NCI-H748 (cell line): ENCODE measurements around the gene TJAP1.

Source experiments
- DNase-seq: peaks from one replicate; lab custom pipeline; 2025; ENCODE audit not compliant: unreplicated experiment; lab: John Stamatoyannopoulos, UW

Gene TJAP1, protein sequence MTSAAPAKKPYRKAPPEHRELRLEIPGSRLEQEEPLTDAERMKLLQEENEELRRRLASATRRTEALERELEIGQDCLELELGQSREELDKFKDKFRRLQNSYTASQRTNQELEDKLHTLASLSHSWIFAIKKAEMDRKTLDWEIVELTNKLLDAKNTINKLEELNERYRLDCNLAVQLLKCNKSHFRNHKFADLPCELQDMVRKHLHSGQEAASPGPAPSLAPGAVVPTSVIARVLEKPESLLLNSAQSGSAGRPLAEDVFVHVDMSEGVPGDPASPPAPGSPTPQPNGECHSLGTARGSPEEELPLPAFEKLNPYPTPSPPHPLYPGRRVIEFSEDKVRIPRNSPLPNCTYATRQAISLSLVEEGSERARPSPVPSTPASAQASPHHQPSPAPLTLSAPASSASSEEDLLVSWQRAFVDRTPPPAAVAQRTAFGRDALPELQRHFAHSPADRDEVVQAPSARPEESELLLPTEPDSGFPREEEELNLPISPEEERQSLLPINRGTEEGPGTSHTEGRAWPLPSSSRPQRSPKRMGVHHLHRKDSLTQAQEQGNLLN

DNA sequence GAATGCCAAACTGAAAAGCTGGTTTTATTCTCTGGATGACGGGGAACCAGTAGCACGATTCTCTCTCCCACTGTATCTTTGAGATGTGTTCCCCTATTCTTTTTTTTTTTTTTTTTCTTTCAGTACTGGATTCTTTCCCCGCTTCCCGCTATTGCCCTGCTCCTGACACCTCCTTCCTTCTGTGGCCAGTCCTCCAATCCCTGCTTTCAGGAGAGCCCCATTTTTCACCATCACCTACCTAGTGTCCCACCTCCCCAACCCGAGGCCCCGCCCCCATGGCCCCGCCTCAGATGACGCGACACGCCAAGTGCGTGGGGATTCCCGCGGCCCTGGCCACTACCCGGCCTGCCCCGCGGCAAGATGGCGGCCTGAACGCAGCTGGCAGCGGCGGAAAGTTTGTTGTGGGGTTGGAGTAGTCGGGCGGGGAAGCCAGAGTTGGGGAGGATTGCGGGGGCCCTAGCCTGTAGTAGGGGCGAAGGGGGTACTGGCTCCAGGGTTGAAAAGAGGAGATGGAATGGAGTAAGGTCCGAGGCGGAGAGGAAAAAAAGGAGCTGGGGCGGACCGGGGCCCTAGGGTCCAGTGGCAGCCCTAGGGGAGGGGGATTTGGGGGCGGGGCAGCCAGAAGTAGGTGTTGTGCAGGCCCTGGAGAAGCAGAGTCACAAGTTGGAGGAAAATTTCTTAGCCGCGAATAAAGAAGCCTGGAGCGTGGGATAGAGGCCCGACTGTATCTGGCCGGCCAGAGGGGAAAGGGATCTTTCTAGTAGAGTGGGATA lies at the start of gene TJAP1:
TJAP1 (plus strand) TSS at position 336 of the 773 bp plus-strand sequence. CDS start 21,432 bp downstream, outside the sequence.
- peak; percentile 94 for DNase-seq

DNA sequence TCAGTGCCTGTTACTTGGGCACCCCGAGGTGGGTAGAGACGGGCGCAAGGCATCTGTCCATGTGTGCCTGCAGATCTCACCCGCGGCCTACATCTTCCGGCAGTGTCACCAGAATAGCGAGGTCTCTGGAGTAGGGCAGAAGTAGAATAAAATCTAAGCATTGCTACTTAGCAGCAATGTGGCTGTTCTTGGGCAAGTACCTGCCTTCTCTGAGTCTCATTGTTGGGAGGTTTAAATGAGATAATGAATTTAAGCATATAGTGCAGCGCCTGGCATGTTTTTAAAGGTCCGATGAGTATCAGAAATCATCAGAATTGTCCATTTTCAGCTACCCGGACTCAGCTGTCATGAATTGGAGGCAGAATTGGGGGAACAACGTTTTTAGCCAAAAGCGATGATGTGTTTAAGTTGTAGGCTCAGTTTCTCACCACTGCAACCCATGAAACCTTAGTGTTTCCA lies 49.2 kb upstream of the TJAP1 start:
- no peak for DNase-seq

DNA sequence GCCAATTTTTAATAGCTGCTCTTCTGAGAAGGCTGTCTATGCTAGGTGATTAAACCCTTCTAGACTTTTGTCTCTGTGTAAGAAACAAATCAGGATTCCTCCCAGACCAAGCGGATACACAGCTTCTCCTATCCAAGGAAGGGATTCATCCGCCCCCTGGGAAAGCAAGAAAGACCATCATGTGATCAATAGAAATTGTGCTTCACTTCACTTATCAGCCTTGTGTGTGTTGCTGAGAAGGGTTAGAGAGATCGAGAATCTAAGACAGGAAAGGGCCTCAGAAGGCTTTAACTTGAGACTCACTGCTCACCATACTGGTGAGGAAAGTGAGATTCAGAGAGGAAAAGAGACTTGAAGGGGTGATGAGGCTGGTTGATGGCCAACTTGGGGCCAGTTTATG lies 48.5 kb upstream of the TJAP1 start:
- no peak for DNase-seq

DNA sequence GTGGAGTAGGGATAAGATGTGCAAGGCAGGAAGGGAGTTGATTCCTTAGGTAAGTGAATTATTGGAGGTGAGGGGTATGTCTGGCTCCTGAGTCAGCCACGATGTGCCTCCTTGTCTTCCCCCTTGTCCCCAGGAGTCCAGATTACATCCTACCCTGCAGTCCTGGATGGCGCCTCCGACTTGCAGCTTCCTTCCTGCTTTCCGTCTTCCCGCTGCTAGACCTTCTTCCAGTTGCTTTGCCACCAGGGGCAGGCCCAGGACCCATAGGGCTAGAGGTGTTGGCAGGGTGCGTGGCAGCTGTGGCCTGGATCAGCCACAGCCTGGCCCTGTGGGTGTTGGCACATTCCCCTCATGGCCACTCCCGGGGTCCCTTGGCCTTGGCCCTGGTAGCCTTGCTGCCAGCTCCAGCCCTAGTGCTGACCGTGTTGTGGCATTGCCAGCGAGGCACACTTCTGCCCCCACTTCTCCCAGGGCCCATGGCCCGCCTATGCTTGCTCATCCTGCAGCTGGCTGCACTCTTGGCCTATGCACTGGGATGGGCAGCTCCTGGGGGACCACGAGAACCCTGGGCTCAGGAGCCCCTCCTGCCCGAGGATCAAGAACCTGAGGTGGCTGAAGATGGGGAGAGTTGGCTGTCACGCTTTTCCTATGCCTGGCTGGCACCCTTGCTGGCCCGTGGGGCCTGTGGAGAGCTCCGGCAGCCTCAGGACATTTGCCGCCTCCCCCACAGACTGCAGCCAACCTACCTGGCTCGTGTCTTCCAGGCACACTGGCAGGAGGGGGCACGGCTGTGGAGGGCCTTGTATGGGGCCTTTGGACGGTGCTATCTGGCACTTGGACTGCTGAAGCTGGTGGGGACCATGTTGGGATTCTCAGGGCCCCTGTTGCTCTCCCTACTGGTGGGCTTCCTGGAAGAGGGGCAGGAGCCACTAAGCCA lies 45.1 kb upstream of the TJAP1 start:
- DNase-seq, result no peak

DNA sequence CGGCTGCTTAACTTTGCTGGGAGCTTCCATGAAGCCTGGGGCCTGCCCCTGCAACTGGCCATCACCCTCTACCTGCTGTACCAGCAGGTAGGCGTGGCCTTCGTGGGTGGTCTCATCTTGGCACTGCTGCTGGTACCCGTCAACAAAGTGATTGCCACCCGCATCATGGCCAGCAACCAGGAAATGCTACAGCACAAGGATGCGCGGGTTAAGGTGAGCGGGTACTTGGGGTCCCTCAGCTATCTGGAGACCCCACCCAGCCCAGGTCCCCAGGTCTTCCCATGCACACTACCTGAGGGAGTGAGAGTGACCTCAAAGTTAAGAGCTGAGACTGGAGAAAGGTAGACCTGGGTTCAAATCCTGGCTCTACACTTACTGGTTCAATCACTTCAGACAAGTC lies 44.2 kb upstream of the TJAP1 start:
- no peak for DNase-seq

DNA sequence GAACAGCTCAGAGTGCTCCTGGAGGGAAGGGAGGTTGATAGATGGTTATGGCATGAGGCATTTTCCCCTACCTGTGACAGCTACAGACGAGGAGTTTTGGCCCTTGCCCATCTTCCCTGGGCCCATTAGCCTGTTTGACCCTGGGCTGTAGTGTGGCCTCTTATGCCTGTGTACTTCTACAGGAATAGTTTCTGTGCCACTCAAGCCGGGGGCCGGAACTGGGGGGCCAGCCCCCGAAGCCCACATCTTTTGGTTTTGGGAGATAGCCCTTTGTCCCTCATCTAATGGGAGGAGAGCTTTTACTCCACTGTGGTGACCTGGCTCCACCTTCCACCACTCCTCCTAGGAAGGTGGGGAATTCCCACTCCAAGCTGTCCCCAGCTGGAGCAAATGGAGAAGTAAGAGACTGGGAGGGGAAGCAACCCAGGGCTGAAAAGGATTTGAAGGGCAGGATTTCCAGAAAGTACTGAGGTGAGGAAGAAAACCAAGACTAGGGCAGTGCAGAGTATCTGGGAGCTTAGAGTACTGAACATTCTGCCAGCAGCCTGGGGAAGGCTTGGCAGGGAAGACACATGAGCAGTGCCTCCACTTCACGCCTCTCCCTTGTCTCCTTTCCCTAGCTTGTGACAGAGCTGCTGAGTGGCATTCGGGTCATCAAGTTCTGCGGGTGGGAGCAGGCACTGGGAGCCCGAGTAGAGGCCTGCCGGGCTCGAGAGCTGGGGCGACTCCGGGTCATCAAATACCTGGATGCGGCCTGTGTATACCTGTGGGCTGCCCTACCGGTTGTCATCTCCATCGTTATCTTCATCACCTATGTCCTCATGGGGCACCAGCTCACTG lies 43.1 kb upstream of the TJAP1 start:
- DNase-seq, result no peak

DNA sequence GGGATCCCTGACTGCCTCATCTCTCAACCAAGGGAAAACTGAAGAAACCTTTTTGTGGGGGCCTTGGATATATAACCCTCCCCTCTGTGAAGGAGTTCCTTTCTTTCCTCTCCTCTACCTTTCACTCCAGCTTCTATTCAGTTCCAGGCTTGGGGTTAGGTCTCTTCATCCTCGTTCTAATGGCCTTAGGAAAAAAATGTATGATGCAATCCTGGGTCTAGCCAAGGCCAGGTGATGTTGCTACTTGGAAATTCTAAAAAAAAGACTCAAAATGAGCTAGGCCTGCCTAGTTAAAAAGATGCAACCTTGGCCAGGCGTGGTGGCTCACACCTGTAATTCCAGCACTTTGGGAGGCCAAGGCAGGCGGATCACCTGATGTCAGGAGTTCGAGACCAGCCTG lies 42.4 kb upstream of the TJAP1 start:
- no peak for DNase-seq

DNA sequence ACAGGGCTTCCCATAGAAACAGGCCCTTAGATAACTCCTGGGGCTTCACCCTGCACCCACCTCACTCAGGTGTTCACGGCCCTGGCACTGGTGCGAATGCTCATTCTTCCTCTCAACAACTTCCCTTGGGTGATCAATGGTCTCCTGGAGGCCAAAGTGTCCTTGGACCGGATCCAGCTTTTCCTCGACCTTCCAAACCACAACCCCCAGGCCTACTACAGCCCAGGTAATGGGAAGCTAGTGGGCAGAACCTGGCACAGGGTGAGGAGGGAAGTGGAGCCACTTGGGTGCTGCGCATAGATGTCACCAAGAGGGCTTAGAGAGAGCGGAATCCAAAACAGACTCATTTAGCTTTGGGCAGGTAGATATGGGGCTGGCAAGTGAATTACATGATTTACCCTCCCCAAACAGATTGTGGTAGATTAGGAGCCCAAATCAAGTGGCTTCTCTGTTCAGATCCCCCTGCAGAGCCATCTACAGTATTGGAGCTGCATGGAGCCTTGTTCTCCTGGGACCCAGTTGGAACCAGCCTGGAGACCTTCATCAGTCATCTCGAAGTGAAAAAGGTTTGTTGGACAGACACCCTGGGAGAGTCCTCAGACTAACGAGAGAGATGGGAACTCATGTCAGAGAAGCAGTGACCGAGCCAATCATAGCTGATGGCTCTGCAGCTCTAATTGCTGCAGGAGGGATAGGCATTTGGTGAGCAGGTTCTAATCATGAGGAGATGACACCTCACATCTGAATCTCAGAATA lies 41.5 kb upstream of the TJAP1 start:
- no peak for DNase-seq

DNA sequence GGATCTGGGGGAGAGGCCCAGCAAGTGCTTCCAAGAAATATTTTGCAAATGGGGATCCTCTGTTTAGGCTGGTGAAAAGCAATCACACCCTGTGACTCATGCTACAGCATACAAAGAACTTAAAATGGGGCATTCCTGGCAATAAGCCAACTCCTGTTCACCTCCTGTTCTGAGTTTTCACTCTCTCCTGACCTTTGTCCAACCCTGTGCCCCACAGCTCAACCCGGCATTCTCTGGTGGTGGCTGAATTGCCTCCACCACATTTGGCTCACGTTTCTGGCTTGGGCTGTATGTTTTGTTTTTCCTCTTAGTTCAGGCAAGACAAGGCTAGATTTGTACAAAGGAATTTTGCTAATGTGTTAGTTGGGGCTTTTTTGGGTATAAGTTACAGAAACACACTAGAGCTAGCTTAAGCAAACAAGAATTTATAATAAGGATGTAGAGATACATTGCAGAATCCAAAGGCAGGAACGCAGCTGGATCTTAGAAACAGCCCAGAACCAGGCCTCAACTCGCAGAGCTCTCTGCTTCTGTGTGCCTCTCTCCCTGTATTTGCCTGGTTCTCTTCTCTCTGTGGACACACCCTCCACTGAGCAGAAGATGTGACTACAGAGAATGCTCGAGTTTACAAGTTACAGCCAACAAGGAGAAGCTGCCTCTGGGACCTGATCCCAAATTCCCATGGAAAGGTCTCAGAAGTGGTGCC lies 40.6 kb upstream of the TJAP1 start:
- DNase-seq, result peak; percentile 27

DNA sequence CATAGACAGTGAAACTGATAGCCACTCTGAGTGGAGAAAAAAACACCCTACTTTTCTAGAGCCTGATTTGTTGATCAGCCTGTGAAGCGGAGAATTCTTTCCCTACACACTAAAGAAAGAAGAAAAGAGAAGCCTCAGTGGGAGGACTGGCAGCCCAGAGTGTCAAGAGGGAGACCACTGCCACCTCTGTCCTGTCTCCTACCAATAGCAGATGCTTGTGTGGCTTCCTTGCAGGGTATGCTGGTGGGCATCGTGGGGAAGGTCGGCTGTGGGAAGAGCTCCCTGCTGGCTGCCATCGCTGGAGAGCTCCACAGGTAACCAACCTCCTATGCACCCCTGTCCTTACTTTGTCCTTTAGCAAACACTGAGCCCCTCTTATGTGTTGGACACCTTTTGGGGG lies 39.7 kb upstream of the TJAP1 start:
- no peak for DNase-seq

DNA sequence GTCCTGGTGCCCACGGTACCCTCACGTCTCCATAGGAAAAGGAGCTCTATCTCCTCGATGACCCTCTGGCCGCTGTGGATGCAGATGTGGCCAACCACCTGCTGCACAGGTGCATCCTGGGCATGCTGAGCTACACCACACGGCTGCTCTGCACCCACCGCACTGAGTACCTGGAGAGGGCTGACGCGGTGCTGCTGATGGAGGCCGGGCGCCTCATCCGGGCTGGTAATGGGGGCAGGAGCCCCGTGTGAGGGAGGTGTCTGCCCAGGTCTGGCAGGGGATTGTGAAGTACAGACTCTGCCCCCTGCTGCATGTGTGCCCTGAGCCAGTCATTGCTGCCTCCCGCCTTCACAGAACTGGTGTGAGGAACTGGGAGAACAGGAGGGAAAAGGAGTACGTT lies 34.4 kb upstream of the TJAP1 start:
- DNase-seq, result no peak

DNA sequence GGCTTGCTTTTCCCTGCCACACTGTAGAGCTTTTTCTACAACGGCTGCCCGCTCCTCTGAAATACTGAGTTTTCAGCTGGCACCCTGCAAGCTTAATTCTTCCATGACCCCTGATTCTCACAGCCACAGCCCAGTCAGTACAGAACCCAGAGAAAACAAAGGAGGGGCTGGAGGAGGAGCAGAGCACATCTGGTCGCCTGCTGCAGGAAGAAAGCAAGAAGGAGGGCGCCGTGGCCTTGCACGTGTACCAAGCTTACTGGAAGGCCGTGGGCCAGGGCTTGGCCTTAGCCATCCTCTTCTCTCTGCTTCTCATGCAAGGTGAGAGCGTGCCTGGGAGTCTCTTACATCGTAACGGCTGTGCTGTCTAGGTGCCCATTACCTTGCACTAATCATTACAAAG lies 33.3 kb upstream of the TJAP1 start:
- no peak for DNase-seq

DNA sequence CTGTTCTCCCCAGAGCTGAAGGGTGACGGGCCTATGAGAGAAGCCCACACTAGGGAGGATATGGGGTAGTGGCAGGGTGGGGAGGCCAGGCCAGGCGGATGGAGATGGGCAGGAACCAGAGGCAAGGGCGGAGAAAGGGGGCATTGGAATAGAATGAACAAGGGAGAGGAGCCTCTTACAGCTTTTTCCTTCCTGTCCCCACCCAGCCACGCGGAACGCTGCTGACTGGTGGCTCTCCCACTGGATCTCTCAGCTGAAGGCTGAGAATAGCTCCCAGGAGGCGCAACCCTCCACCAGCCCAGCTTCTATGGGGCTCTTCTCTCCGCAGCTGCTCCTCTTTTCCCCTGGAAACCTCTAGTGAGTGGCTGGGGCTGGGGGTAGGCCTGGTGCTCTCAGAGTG lies 32.8 kb upstream of the TJAP1 start:
- DNase-seq, result no peak

DNA sequence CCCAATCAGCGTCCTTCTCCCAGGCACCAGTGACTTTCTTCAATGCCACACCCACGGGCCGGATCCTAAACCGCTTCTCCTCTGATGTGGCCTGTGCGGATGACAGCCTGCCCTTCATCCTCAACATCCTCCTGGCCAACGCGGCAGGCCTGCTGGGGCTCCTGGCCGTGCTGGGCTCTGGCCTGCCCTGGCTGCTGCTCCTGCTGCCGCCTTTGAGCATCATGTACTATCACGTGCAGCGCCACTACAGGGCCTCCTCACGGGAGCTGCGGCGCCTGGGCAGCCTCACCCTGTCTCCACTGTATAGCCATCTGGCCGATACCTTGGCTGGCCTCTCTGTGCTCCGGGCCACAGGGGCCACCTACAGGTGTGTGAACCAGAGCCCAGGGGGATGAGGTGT lies 31.8 kb upstream of the TJAP1 start:
- DNase-seq, result no peak

DNA sequence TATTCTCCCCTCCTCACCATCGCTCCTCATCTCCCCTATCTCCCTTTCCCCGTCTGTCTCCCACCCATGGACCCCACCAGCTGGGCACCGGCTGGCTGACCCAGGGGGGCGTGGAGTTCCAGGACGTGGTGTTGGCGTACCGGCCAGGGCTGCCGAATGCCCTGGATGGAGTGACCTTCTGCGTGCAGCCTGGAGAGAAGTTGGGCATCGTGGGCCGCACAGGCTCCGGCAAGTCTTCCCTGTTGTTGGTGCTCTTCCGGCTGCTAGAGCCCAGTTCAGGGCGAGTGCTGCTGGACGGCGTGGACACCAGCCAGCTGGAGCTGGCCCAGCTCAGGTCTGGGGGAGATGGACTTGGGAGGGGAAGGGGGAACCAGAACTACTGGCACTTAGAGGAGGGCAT lies 29.8 kb upstream of the TJAP1 start:
- no peak for DNase-seq

DNA sequence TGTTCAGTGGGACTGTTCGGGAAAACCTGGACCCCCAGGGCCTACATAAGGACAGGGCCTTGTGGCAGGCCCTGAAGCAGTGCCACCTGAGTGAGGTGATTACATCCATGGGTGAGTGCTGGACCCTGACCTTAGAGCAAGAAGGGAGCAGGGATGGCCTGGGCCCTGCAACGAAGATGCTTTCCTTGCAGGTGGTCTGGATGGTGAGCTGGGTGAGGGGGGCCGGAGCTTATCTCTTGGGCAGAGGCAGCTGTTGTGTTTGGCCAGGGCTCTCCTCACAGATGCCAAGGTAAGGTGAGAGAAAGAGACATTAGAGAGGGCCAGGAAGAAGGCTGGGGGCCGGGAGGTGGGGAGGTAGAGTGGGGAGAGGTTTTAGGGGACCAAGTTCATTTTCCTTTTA lies 28.5 kb upstream of the TJAP1 start:
- no peak for DNase-seq

DNA sequence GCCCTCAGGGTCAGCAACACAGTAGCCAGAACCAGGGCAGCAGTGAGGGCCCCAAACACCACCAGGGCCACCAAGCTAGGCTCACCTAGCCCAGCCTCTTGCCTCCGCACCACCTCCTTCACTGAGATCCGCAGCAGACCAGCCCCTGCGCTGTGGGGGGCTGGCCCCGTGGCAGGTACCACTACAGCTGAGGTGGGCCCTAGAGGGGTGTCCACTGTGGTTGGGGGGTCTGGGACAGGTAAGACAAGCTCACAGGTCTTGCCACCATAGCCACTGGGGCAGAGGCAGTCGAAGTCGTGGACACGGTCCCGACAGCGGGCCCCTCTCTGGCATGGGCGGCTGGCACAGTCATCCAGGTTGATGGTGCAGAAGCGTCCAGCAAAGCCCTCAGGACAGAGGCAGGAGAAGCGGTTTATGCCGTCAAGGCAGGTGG lies 26.7 kb upstream of the TJAP1 start:
- no peak for DNase-seq

DNA sequence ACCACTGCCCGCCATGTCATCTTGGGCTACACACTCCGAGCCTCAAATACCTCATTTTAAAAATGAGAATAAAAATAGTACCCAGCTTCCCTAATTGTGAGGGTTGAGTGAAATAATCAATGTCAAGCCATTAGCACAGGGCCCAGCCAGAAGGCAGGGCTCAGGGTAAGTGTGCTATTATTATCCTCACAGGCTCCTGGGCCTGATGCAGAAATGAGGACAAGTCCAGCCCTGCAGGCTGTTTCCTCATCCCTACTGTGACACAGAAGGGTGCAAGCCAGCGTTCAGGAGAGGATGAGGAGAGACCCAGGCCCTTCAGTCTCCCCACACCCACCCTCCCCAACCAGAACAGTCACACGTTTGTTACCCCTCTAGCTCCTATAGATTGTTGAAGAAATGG lies 26.0 kb upstream of the TJAP1 start:
- no peak for DNase-seq

DNA sequence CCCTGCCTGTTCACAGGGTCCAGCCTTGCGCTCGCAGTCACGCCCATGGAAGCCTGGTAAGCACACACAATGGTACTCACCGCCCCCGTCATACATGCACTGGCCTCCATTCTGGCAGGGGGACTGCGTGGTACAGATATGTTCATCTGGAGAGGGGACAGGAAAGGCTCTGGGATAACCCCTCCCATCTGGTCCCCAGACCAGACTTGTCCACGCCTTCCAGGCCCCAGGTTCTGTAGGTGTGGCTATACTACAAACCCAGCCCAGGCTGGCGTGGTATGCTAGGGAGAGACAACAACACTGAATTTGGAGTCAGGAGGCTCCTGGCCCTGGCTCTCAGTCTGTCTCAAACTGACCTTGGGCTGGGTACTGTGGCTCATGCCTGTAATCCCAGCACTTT lies 25.4 kb upstream of the TJAP1 start:
- no peak for DNase-seq
